HEK293 (cell line): ENCODE measurements around the gene SBK1.

ENCODE experiments used
- BCL11B ChIP-seq: fragments of 450-650 bp; formaldehyde crosslinking; IDR thresholded peaks from 2 replicates; pipeline ENCODE4 v1.5.1; 2016; ENCODE audit warnings: low read depth, missing biosample characterization, missing genetic modification characterization
- GLI4 ChIP-seq: fragments of 450-650 bp; formaldehyde crosslinking; IDR thresholded peaks from 2 replicates; pipeline ENCODE4 v1.5.1; 2016; ENCODE audit warnings: missing biosample characterization, missing genetic modification characterization
- GLIS1 ChIP-seq: fragments of 450-650 bp; formaldehyde crosslinking; IDR thresholded peaks from 2 replicates; pipeline ENCODE4 v1.5.1; 2016; ENCODE audit warnings: missing biosample characterization, missing genetic modification characterization
- HOXC10 ChIP-seq: sonication (generic); formaldehyde crosslinking; IDR thresholded peaks from 2 replicates; pipeline ENCODE4 v1.8.1; 2023; ENCODE audit warnings: mild to moderate bottlenecking, missing genetic modification reagents
- IKZF3 ChIP-seq: fragments of 450-650 bp; IDR thresholded peaks from 2 replicates; pipeline ENCODE4 v1.5.0; 2018; ENCODE audit warnings: missing biosample characterization, mild to moderate bottlenecking, missing genetic modification characterization, moderate library complexity
- KLF1 ChIP-seq: fragments of 450-650 bp; formaldehyde crosslinking; IDR thresholded peaks from 2 replicates; pipeline ENCODE4 v1.5.1; 2016; ENCODE audit warnings: missing biosample characterization, missing genetic modification characterization
- OVOL3 ChIP-seq: fragments of 450-650 bp; formaldehyde crosslinking; IDR thresholded peaks from 2 replicates; pipeline ENCODE4 v1.5.1; 2016; ENCODE audit warnings: missing biosample characterization, missing genetic modification characterization
- REPIN1 ChIP-seq: fragments of 450-650 bp; formaldehyde crosslinking; IDR thresholded peaks from 2 replicates; pipeline ENCODE4 v1.5.1; 2017; ENCODE audit warnings: missing biosample characterization, missing genetic modification characterization, low read depth
- YY1 ChIP-seq: fragments of 450-650 bp; formaldehyde crosslinking; IDR thresholded peaks from 2 replicates; pipeline ENCODE4 v1.5.1; 2018; ENCODE audit warnings: missing biosample characterization, missing genetic modification characterization
- ZBTB8A ChIP-seq: fragments of 450-650 bp; formaldehyde crosslinking; IDR thresholded peaks from 2 replicates; pipeline ENCODE4 v1.5.1; 2016; ENCODE audit warnings: missing biosample characterization, missing genetic modification characterization
- ZFHX2 ChIP-seq: fragments of 450-650 bp; formaldehyde crosslinking; conservative IDR thresholded peaks from 2 replicates; pipeline ENCODE4 v1.5.1; 2016; ENCODE audit warnings: missing biosample characterization, missing genetic modification characterization
- ZFP41 ChIP-seq: fragments of 450-650 bp; formaldehyde crosslinking; IDR thresholded peaks from 2 replicates; pipeline ENCODE4 v1.5.1; 2016; ENCODE audit warnings: missing biosample characterization, missing genetic modification characterization, borderline replicate concordance
- ZNF114 ChIP-seq: fragments of 450-650 bp; formaldehyde crosslinking; IDR thresholded peaks from 2 replicates; pipeline ENCODE4 v1.5.0; 2017; ENCODE audit warnings: missing biosample characterization, missing genetic modification characterization
- ZNF155 ChIP-seq: fragments of 450-650 bp; formaldehyde crosslinking; IDR thresholded peaks from 2 replicates; pipeline ENCODE4 v1.5.1; 2016; ENCODE audit warnings: missing biosample characterization, missing genetic modification characterization
- ZNF157 ChIP-seq: fragments of 450-650 bp; formaldehyde crosslinking; IDR thresholded peaks from 2 replicates; pipeline ENCODE4 v1.5.1; 2016; ENCODE audit warnings: missing biosample characterization, missing genetic modification characterization
- ZNF221 ChIP-seq: fragments of 450-650 bp; formaldehyde crosslinking; IDR thresholded peaks from 2 replicates; pipeline ENCODE4 v1.5.1; 2017; ENCODE audit warnings: missing biosample characterization, missing genetic modification characterization, borderline replicate concordance
- ZNF311 ChIP-seq: fragments of 450-650 bp; formaldehyde crosslinking; IDR thresholded peaks from 2 replicates; pipeline ENCODE4 v1.5.1; 2017; ENCODE audit warnings: missing biosample characterization, missing genetic modification characterization, borderline replicate concordance
- ZNF555 ChIP-seq: fragments of 450-650 bp; formaldehyde crosslinking; conservative IDR thresholded peaks from 2 replicates; pipeline ENCODE4 v1.5.1; 2017; ENCODE audit warnings: missing biosample characterization, mild to moderate bottlenecking, missing genetic modification characterization, inconsistent platforms
- ZNF624 ChIP-seq: fragments of 450-650 bp; formaldehyde crosslinking; IDR thresholded peaks from 2 replicates; pipeline ENCODE4 v1.5.1; 2017; ENCODE audit warnings: missing biosample characterization, missing genetic modification characterization
- ZNF658 ChIP-seq: fragments of 450-650 bp; formaldehyde crosslinking; IDR thresholded peaks from 2 replicates; pipeline ENCODE4; 2016; ENCODE audit warnings: missing biosample characterization, missing genetic modification characterization
- TF ChIP-seq, protein P1 (sequence below): fragments of 450-650 bp; formaldehyde crosslinking; IDR thresholded peaks from 2 replicates; pipeline ENCODE4; 2016; ENCODE audit warnings: missing biosample characterization, missing genetic modification characterization
- TF ChIP-seq, protein P2 (sequence below): fragments of 450-650 bp; formaldehyde crosslinking; IDR thresholded peaks from 2 replicates; pipeline ENCODE4 v1.5.1; 2016; ENCODE audit warnings: missing biosample characterization, missing genetic modification characterization
- TF ChIP-seq, protein P3 (sequence below): fragments of 450-650 bp; formaldehyde crosslinking; IDR thresholded peaks from 2 replicates; pipeline ENCODE4 v1.5.1; 2017; ENCODE audit warnings: missing biosample characterization, missing genetic modification characterization
- TF ChIP-seq, protein P4 (sequence below): fragments of 450-650 bp; formaldehyde crosslinking; IDR thresholded peaks from 2 replicates; pipeline ENCODE4 v1.5.1; 2017; ENCODE audit warnings: missing biosample characterization, missing genetic modification characterization
- TF ChIP-seq, protein P5 (sequence below): fragments of 450-650 bp; formaldehyde crosslinking; conservative IDR thresholded peaks from 2 replicates; pipeline ENCODE4 v1.5.1; 2016; ENCODE audit warnings: low read depth, missing biosample characterization, missing genetic modification characterization
- TF ChIP-seq, protein P6 (sequence below): IDR thresholded peaks from 2 replicates; pipeline ENCODE4 v1.6.1; 2011; ENCODE audit warnings: mild to moderate bottlenecking, low read depth, low read length, borderline replicate concordance

Gene SBK1

DNA sequence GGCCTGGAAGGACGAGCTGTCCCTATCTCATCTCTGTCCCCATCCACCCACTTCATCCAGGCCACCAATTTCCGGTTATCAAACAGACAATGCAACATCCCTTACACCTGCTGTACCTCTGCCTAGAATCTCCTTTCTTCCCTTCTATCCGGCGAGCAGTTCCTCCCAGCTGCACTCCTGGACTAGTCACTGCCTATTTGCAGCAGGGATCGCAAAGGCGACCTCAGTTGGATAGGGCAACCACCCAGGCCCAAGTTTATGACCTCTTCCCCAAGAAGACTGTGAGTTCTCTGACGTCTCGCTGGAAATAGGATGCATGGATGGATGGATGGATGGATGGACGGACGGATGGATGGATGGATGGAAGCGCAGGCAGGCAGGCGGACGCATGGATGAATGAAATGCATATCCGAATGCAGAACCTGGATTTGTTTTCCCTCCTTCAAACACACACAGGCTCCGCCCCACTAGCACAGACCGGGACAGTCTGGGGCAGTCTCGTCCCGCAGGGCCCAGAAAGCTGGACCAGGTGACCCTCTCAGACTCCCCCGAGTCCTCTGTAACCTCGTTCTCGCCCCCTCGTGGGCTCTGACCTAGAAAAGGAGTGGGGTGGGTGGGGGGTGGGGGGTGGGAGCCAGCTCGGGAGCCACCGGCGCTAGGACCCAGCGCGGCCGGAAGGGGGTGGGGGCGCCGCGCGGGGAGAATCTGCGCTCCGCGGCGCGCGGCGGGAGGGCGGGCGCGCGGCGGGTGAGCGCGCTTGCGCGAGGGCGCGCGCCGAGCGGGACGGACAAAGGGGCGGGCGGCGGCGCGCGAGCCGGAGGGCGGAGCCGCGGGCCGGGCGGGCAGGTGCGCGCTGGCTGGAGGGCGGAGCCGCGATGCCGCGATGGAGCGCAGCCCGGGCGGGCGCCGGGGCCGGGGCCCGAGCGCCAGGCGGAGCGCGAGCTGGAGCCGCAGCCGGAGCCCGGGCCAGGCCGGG is at the start of gene SBK1 (continued):
- TF ChIP-seq ZFHX2 (tag by site-specific recombination) (no peak), BCL11B (no peak), ZNF555 (tag by site-specific recombination) (no peak), KLF1 (peak; percentile 46), GLIS1 (tag by site-specific recombination) (no peak), YY1 (tag by site-specific recombination) (no peak), ZNF221 (no peak), ZNF155 (tag by site-specific recombination) (no peak), REPIN1 (peak; percentile 69; the same call in 1 of the 2 replicates), ZFP41 (tag by site-specific recombination) (no peak), ZNF114 (tag by site-specific recombination) (no peak), ZBTB8A (tag by site-specific recombination) (no peak), ZNF157 (no peak), ZNF311 (no peak), ZNF624 (no peak), ZNF658 (tag by site-specific recombination) (no peak), OVOL3 (no peak), IKZF3 (tag by site-specific recombination) (peak; percentile 53), HOXC10 (CRISPR knock-in tag) (no peak), GLI4 (tag by site-specific recombination) (peak; percentile 79; the same call in 1 of the 2 replicates)
- TF ChIP-seq, protein P1, sequence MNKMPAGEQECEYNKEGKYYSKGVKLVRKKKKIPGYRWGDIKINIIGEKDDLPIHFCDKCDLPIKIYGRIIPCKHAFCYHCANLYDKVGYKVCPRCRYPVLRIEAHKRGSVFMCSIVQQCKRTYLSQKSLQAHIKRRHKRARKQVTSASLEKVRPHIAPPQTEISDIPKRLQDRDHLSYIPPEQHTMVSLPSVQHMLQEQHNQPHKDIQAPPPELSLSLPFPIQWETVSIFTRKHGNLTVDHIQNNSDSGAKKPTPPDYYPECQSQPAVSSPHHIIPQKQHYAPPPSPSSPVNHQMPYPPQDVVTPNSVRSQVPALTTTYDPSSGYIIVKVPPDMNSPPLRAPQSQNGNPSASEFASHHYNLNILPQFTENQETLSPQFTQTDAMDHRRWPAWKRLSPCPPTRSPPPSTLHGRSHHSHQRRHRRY: no peak
- TF ChIP-seq, protein P2, sequence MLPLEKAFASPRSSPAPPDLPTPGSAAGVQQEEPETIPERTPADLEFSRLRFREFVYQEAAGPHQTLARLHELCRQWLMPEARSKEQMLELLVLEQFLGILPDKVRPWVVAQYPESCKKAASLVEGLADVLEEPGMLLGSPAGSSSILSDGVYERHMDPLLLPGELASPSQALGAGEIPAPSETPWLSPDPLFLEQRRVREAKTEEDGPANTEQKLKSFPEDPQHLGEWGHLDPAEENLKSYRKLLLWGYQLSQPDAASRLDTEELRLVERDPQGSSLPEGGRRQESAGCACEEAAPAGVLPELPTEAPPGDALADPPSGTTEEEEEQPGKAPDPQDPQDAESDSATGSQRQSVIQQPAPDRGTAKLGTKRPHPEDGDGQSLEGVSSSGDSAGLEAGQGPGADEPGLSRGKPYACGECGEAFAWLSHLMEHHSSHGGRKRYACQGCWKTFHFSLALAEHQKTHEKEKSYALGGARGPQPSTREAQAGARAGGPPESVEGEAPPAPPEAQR (tag by site-specific recombination): no peak
- TF ChIP-seq, protein P3, sequence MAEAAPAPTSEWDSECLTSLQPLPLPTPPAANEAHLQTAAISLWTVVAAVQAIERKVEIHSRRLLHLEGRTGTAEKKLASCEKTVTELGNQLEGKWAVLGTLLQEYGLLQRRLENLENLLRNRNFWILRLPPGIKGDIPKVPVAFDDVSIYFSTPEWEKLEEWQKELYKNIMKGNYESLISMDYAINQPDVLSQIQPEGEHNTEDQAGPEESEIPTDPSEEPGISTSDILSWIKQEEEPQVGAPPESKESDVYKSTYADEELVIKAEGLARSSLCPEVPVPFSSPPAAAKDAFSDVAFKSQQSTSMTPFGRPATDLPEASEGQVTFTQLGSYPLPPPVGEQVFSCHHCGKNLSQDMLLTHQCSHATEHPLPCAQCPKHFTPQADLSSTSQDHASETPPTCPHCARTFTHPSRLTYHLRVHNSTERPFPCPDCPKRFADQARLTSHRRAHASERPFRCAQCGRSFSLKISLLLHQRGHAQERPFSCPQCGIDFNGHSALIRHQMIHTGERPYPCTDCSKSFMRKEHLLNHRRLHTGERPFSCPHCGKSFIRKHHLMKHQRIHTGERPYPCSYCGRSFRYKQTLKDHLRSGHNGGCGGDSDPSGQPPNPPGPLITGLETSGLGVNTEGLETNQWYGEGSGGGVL (tag by site-specific recombination): peak; percentile 37; the same call in 1 of the 2 replicates
- TF ChIP-seq, protein P4, sequence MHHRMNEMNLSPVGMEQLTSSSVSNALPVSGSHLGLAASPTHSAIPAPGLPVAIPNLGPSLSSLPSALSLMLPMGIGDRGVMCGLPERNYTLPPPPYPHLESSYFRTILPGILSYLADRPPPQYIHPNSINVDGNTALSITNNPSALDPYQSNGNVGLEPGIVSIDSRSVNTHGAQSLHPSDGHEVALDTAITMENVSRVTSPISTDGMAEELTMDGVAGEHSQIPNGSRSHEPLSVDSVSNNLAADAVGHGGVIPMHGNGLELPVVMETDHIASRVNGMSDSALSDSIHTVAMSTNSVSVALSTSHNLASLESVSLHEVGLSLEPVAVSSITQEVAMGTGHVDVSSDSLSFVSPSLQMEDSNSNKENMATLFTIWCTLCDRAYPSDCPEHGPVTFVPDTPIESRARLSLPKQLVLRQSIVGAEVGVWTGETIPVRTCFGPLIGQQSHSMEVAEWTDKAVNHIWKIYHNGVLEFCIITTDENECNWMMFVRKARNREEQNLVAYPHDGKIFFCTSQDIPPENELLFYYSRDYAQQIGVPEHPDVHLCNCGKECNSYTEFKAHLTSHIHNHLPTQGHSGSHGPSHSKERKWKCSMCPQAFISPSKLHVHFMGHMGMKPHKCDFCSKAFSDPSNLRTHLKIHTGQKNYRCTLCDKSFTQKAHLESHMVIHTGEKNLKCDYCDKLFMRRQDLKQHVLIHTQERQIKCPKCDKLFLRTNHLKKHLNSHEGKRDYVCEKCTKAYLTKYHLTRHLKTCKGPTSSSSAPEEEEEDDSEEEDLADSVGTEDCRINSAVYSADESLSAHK: no peak
- TF ChIP-seq, protein P5, sequence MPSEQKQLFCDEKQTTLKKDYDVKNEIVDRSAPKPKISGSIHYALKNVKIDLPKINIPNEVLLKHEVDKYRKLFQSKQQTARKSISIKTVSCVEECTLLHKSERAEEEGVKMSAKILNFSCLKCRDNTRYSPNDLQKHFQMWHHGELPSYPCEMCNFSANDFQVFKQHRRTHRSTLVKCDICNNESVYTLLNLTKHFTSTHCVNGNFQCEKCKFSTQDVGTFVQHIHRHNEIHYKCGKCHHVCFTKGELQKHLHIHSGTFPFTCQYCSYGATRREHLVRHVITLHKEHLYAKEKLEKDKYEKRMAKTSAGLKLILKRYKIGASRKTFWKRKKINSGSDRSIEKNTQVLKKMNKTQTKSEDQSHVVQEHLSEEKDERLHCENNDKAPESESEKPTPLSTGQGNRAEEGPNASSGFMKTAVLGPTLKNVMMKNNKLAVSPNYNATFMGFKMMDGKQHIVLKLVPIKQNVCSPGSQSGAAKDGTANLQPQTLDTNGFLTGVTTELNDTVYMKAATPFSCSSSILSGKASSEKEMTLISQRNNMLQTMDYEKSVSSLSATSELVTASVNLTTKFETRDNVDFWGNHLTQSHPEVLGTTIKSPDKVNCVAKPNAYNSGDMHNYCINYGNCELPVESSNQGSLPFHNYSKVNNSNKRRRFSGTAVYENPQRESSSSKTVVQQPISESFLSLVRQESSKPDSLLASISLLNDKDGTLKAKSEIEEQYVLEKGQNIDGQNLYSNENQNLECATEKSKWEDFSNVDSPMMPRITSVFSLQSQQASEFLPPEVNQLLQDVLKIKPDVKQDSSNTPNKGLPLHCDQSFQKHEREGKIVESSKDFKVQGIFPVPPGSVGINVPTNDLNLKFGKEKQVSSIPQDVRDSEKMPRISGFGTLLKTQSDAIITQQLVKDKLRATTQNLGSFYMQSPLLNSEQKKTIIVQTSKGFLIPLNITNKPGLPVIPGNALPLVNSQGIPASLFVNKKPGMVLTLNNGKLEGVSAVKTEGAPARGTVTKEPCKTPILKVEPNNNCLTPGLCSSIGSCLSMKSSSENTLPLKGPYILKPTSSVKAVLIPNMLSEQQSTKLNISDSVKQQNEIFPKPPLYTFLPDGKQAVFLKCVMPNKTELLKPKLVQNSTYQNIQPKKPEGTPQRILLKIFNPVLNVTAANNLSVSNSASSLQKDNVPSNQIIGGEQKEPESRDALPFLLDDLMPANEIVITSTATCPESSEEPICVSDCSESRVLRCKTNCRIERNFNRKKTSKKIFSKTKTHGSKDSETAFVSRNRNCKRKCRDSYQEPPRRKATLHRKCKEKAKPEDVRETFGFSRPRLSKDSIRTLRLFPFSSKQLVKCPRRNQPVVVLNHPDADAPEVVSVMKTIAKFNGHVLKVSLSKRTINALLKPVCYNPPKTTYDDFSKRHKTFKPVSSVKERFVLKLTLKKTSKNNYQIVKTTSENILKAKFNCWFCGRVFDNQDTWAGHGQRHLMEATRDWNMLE: no peak
- TF ChIP-seq, protein P6, sequence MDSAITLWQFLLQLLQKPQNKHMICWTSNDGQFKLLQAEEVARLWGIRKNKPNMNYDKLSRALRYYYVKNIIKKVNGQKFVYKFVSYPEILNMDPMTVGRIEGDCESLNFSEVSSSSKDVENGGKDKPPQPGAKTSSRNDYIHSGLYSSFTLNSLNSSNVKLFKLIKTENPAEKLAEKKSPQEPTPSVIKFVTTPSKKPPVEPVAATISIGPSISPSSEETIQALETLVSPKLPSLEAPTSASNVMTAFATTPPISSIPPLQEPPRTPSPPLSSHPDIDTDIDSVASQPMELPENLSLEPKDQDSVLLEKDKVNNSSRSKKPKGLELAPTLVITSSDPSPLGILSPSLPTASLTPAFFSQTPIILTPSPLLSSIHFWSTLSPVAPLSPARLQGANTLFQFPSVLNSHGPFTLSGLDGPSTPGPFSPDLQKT: no peak
